DND-41 (cell line): ENCODE results near the gene CAV3.

ENCODE experiments used
- ATAC-seq: fragments of 200-7000 bp; cut with Tn5 transposase; 3 replicates; pipeline ENCODE4 v1.9.1; 2021; ENCODE audit warnings: low read depth; ENCODE audit not compliant: insufficient read depth
- DNase-seq: peaks from one replicate; pipeline ENCODE4 v3.0.0-alpha.2; 2020
- H2AFZ ChIP-seq: 2 replicates; pipeline ENCODE4 v1.6.0; 2012; ENCODE audit warnings: low read depth, low read length
- H3K27ac ChIP-seq: 2 replicates; pipeline ENCODE4 v1.5.1; 2012; ENCODE audit warnings: low read length, inconsistent platforms
- H3K27me3 ChIP-seq: fragments of 200-600 bp; sonication (generic); 2 replicates; pipeline ENCODE4 v1.6.0; 2012; ENCODE audit warnings: low read length, mild to moderate bottlenecking, inconsistent platforms; ENCODE audit not compliant: insufficient read depth, poor library complexity
- H3K36me3 ChIP-seq: 2 replicates; pipeline ENCODE4 v1.5.1; 2012; ENCODE audit warnings: low read length, inconsistent platforms; ENCODE audit not compliant: insufficient read depth
- H3K4me1 ChIP-seq: 2 replicates; pipeline ENCODE4 v1.5.1; 2012; ENCODE audit warnings: mild to moderate bottlenecking, low read length; ENCODE audit not compliant: insufficient read depth
- H3K4me2 ChIP-seq: 2 replicates; pipeline ENCODE4 v1.6.0; 2012; ENCODE audit warnings: mild to moderate bottlenecking, moderate library complexity, low read length, inconsistent platforms; ENCODE audit not compliant: insufficient read depth
- H3K4me3 ChIP-seq, 2 experiments: fragments of 200-600 bp in 1 of 2; shearing (Covaris generic) in 1 of 2; 2 replicates each; pipeline ENCODE4 v1.5.1; 2012 to 2016; ENCODE audit warnings: inconsistent platforms in 2 of 2, low read length in 2 of 2, mild to moderate bottlenecking in 2 of 2, low read depth in 1 of 2, moderate library complexity in 1 of 2
- H3K79me2 ChIP-seq: 2 replicates; pipeline ENCODE4 v1.6.0; 2012; ENCODE audit warnings: low read length, inconsistent platforms; ENCODE audit not compliant: insufficient read depth
- H3K9ac ChIP-seq: 2 replicates; pipeline ENCODE4 v1.6.0; 2012; ENCODE audit warnings: low read depth, mild to moderate bottlenecking, inconsistent platforms, low read length, moderate library complexity
- H3K9me3 ChIP-seq: 2 replicates; pipeline ENCODE4 v1.5.1; 2012; ENCODE audit warnings: low read length, moderate library complexity, mild to moderate bottlenecking, inconsistent platforms; ENCODE audit not compliant: insufficient read depth, severe bottlenecking
- H4K20me1 ChIP-seq: 2 replicates; pipeline ENCODE4 v1.6.0; 2012; ENCODE audit warnings: low read length; ENCODE audit not compliant: insufficient read depth
- EZH2 ChIP-seq: IDR thresholded peaks from 3 replicates; pipeline ENCODE4 v1.6.1; 2012; ENCODE audit warnings: borderline replicate concordance, low read depth, mild to moderate bottlenecking, moderate library complexity, low read length, inconsistent platforms; ENCODE audit not compliant: severe bottlenecking
- TF ChIP-seq, protein P1 (sequence below): IDR thresholded peaks from 2 replicates; pipeline ENCODE4 v1.5.1; 2012; ENCODE audit warnings: borderline replicate concordance, low read length, moderate library complexity, mild to moderate bottlenecking; ENCODE audit not compliant: poor library complexity, severe bottlenecking; ENCODE audit errors: extremely low read depth

The CAV3 gene

DNA sequence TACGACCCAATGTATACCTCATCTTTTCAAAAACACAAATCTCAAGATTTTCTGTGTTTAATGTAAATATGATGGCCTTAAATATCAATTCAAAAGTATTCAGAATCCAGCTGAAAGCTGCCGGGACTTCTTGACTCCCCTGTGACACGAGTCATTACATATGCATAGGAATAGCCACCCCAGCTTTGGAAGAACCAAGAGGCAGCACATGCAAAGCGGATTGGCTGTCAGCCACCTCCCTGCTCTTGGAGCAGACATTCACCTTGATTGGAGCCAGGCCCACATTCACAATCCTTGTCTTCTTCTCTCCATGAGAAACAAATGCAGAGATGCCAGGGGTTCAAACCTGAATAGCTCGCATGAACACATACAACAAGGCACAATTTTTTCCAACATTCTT lies 10.8 kb upstream of the CAV3 start:
- Histone ChIP-seq H3K4me3 (no peak overlapping the region), H3K9ac (no peak overlapping the region), H2AFZ (no peak overlapping the region), H3K4me2 (no peak overlapping the region), H3K36me3 (no peaks in the 10 kb centered on the region), H3K79me2 (no peaks in the 10 kb centered on the region), H3K9me3 (no peaks in the 10 kb centered on the region), H3K27ac (no peak overlapping the region), H3K27me3 (no peaks in the 10 kb centered on the region), H3K4me1 (no peaks in the 10 kb centered on the region), H4K20me1 (no peaks in the 10 kb centered on the region)
- DNase-seq (no peak), ATAC-seq (no peak)
- TF ChIP-seq, protein P1, sequence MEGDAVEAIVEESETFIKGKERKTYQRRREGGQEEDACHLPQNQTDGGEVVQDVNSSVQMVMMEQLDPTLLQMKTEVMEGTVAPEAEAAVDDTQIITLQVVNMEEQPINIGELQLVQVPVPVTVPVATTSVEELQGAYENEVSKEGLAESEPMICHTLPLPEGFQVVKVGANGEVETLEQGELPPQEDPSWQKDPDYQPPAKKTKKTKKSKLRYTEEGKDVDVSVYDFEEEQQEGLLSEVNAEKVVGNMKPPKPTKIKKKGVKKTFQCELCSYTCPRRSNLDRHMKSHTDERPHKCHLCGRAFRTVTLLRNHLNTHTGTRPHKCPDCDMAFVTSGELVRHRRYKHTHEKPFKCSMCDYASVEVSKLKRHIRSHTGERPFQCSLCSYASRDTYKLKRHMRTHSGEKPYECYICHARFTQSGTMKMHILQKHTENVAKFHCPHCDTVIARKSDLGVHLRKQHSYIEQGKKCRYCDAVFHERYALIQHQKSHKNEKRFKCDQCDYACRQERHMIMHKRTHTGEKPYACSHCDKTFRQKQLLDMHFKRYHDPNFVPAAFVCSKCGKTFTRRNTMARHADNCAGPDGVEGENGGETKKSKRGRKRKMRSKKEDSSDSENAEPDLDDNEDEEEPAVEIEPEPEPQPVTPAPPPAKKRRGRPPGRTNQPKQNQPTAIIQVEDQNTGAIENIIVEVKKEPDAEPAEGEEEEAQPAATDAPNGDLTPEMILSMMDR = no peak
- TF ChIP-seq EZH2 = no peak

GRCh38 chr3:8723612-8724011 lies 10.0 kb upstream of the CAV3 start:
- no peak for DNase-seq

DNA sequence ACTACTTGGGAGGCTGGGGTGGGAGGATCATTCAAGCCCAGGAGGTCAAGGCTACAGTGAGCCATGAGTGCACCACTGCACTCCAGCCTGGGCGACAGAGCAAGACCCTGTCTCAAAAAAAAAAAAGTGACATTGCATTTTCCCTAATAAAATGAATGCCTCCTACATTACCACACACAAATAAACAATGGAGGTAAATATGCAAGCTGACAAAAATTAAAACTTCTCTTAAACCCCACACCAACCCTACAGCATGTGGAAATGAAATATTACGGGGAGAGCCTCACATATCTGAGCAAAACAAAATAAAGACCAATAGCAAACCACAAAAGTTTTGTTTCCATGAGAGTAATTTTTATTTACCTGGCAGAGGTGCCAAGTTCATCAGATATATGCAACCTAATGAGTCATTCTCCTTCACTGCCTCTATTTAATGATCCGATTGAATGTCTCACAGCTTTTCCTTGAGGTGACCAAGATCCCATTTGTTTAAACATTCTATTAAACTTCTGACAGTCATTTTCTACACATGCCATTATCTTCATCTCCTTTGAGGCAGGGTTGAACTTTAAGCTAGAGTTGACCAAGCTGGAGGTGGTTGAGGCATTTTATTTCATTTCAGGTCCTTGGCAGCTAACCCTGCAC lies 9.4 kb upstream of the CAV3 start:
- Histone ChIP-seq H3K79me2 (no peaks in the 10 kb centered on the region), H3K27ac (no peak overlapping the region), H2AFZ (no peak overlapping the region), H4K20me1 (no peaks in the 10 kb centered on the region), H3K9me3 (no peaks in the 10 kb centered on the region), H3K27me3 (no peaks in the 10 kb centered on the region), H3K4me2 (no peak overlapping the region), H3K36me3 (no peaks in the 10 kb centered on the region), H3K4me3 (no peak overlapping the region), H3K4me1 (no peaks in the 10 kb centered on the region), H3K9ac (no peak overlapping the region)
- ATAC-seq = no peak
- TF ChIP-seq, protein P1 = no peak
- TF ChIP-seq EZH2 = no peak
- no peak for DNase-seq

More at GRCh38 chr3:8723612-8724011, 10.0 kb upstream of the CAV3 start:
- H3K27ac ChIP-seq = no peak overlapping the region
- H3K4me3 ChIP-seq = no peak overlapping the region
- TF ChIP-seq EZH2 = no peak
- TF ChIP-seq, protein P1 = no peak
- no peak for ATAC-seq
- H3K4me1 ChIP-seq = no peaks in the 10 kb centered on the region
- H3K9me3 ChIP-seq = no peaks in the 10 kb centered on the region
- H3K36me3 ChIP-seq = no peaks in the 10 kb centered on the region
- H2AFZ ChIP-seq = no peak overlapping the region
- no peak overlapping the region for H3K9ac ChIP-seq
- no peaks in the 10 kb centered on the region for H3K79me2 ChIP-seq
- no peak overlapping the region for H3K4me2 ChIP-seq
- no peaks in the 10 kb centered on the region for H4K20me1 ChIP-seq
- no peaks in the 10 kb centered on the region for H3K27me3 ChIP-seq
